H1 (cell line): ENCODE results near the gene ZAR1.

ENCODE experiments used
- ATF2 ChIP-seq: IDR thresholded peaks from 2 replicates; pipeline ENCODE4 v1.6.1; 2012; ENCODE audit warnings: low read length, inconsistent platforms
- ATF3 ChIP-seq: IDR thresholded peaks from 2 replicates; pipeline ENCODE4 v1.6.1; 2011; ENCODE audit warnings: low read depth, mild to moderate bottlenecking, low read length; ENCODE audit not compliant: insufficient read depth
- CHD2 ChIP-seq: IDR thresholded peaks from 2 replicates; pipeline ENCODE4 v1.6.1; 2012; ENCODE audit warnings: low read length, improper control_type of control experiment
- EP300 ChIP-seq, 2 experiments: IDR thresholded peaks; 1 replicate in 1 of 2; 2 replicates in 1 of 2; pipeline ENCODE4 v1.6.1; 2011 to 2012; ENCODE audit warnings: low read depth in 2 of 2, low read length in 2 of 2, mild to moderate bottlenecking in 2 of 2, borderline replicate concordance in 1 of 2, inconsistent platforms in 1 of 2, moderate library complexity in 1 of 2
- JUN ChIP-seq: IDR thresholded peaks from 2 replicates; pipeline ENCODE4 v1.6.1; 2011; ENCODE audit warnings: low read depth, mild to moderate bottlenecking, improper control_type of control experiment, low read length
- JUND ChIP-seq: IDR thresholded peaks from 2 replicates; pipeline ENCODE4 v1.6.1; 2011; ENCODE audit warnings: mild to moderate bottlenecking, improper control_type of control experiment, low read length
- MAX ChIP-seq: IDR thresholded peaks from 2 replicates; pipeline ENCODE4 v1.6.1; 2012; ENCODE audit warnings: inconsistent platforms
- POLR2A ChIP-seq, 2 experiments: IDR thresholded peaks; 1 replicate in 1 of 2; 2 replicates in 1 of 2; pipeline ENCODE4 v1.6.1; 2011; ENCODE audit warnings: low read depth in 2 of 2, low read length in 2 of 2, mild to moderate bottlenecking in 2 of 2; ENCODE audit errors: control extremely low read depth in 1 of 2
- RXRA ChIP-seq: IDR thresholded peaks from 2 replicates; pipeline ENCODE4 v1.6.1; 2011; ENCODE audit warnings: low read depth, mild to moderate bottlenecking, low read length, moderate library complexity; ENCODE audit not compliant: insufficient read depth
- SAP30 ChIP-seq: fragments of 300-600 bp; sonication (generic); IDR thresholded peaks from 2 replicates; pipeline ENCODE4 v1.7.1; 2012; ENCODE audit warnings: low read length, moderate library complexity, mild to moderate bottlenecking, inconsistent platforms; ENCODE audit not compliant: insufficient read depth, insufficient replicate concordance
- TBP ChIP-seq: IDR thresholded peaks from 2 replicates; pipeline ENCODE4 v1.6.1; 2011; ENCODE audit warnings: low read depth, low read length, improper control_type of control experiment
- TF ChIP-seq, protein P1 (sequence below), 3 experiments: IDR thresholded peaks; 1 replicate in 2 of 3; 2 replicates in 1 of 3; pipeline versions ENCODE4 v1.5.1 to v1.6.1; 2011; ENCODE audit warnings: low read length in 3 of 3, mild to moderate bottlenecking in 3 of 3, inconsistent platforms in 2 of 3, low read depth in 1 of 3, moderate library complexity in 1 of 3; ENCODE audit not compliant: insufficient read depth in 1 of 3; ENCODE audit errors: control extremely low read depth in 1 of 3

- TF ChIP-seq JUND (no peak), MAX (no peak), JUN (no peak), ATF2 (no peak), POLR2A (IDR thresholded peaks at IDR 0.05; ENCODE audit: control extremely low read depth in 1 of 2, low read depth in 2 of 2, low read length in 2 of 2) (no peak), SAP30 (no peak), CHD2 (no peak), RXRA (no peak), EP300 (IDR thresholded peaks at IDR 0.05; ENCODE audit: borderline replicate concordance in 1 of 2, low read depth in 2 of 2, low read length in 2 of 2) (no peak), TBP (no peak), ATF3 (no peak)
- TF ChIP-seq, protein P1, sequence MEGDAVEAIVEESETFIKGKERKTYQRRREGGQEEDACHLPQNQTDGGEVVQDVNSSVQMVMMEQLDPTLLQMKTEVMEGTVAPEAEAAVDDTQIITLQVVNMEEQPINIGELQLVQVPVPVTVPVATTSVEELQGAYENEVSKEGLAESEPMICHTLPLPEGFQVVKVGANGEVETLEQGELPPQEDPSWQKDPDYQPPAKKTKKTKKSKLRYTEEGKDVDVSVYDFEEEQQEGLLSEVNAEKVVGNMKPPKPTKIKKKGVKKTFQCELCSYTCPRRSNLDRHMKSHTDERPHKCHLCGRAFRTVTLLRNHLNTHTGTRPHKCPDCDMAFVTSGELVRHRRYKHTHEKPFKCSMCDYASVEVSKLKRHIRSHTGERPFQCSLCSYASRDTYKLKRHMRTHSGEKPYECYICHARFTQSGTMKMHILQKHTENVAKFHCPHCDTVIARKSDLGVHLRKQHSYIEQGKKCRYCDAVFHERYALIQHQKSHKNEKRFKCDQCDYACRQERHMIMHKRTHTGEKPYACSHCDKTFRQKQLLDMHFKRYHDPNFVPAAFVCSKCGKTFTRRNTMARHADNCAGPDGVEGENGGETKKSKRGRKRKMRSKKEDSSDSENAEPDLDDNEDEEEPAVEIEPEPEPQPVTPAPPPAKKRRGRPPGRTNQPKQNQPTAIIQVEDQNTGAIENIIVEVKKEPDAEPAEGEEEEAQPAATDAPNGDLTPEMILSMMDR (IDR thresholded peaks at IDR 0.05; ENCODE audit: control extremely low read depth in 1 of 3, insufficient read depth in 1 of 3, low read depth in 1 of 3, low read length in 3 of 3), result no peak
These were observed 19.5 kb downstream of the ZAR1 start for GRCh38 chr4:48509543-48509942.
